Ishikawa (cell line): Measurements from ENCODE around the gene LRP5.

ENCODE experiments used
- CEBPB ChIP-seq: IDR thresholded peaks from 2 replicates; pipeline ENCODE4 v1.6.1; 2012
- CREB1 ChIP-seq: IDR thresholded peaks from 2 replicates; pipeline ENCODE4 v1.6.1; 2012; ENCODE audit warnings: low read depth
- EGR1 ChIP-seq: IDR thresholded peaks from 2 replicates; pipeline ENCODE4 v1.6.1; 2012
- EP300 ChIP-seq: IDR thresholded peaks from 2 replicates; pipeline ENCODE4 v1.6.1; 2012; ENCODE audit warnings: borderline replicate concordance
- FOXM1 ChIP-seq: IDR thresholded peaks from 2 replicates; pipeline ENCODE4 v1.6.1; 2012; ENCODE audit warnings: low read depth, borderline replicate concordance
- MAX ChIP-seq: IDR thresholded peaks from 2 replicates; pipeline ENCODE4 v1.6.1; 2012
- NFIC ChIP-seq: IDR thresholded peaks from 2 replicates; pipeline ENCODE4 v1.6.1; 2012
- RAD21 ChIP-seq: IDR thresholded peaks from 2 replicates; pipeline ENCODE4 v1.6.1; 2012; ENCODE audit warnings: low read depth
- TAF1 ChIP-seq: IDR thresholded peaks from 2 replicates; pipeline ENCODE4 v1.6.1; 2012; ENCODE audit warnings: low read depth, mild to moderate bottlenecking
- TCF12 ChIP-seq: IDR thresholded peaks from 2 replicates; pipeline ENCODE4 v1.6.1; 2012; ENCODE audit warnings: low read depth
- TEAD4 ChIP-seq: IDR thresholded peaks from 2 replicates; pipeline ENCODE4 v1.6.1; 2012
- USF1 ChIP-seq: IDR thresholded peaks from 2 replicates; pipeline ENCODE4 v1.6.1; 2012
- YY1 ChIP-seq: IDR thresholded peaks from 2 replicates; pipeline ENCODE4 v1.6.1; 2012; ENCODE audit warnings: low read depth
- ZBTB7A ChIP-seq: IDR thresholded peaks from 2 replicates; pipeline ENCODE4 v1.6.1; 2012; ENCODE audit warnings: low read depth
- TF ChIP-seq, protein P1 (sequence below): IDR thresholded peaks from 2 replicates; pipeline ENCODE4 v1.6.1; 2012; ENCODE audit warnings: low read depth, mild to moderate bottlenecking

The LRP5 gene

GRCh38 chr11:68335683-68336082, 23.3 kb downstream of the LRP5 start:
- TF ChIP-seq, protein P1, sequence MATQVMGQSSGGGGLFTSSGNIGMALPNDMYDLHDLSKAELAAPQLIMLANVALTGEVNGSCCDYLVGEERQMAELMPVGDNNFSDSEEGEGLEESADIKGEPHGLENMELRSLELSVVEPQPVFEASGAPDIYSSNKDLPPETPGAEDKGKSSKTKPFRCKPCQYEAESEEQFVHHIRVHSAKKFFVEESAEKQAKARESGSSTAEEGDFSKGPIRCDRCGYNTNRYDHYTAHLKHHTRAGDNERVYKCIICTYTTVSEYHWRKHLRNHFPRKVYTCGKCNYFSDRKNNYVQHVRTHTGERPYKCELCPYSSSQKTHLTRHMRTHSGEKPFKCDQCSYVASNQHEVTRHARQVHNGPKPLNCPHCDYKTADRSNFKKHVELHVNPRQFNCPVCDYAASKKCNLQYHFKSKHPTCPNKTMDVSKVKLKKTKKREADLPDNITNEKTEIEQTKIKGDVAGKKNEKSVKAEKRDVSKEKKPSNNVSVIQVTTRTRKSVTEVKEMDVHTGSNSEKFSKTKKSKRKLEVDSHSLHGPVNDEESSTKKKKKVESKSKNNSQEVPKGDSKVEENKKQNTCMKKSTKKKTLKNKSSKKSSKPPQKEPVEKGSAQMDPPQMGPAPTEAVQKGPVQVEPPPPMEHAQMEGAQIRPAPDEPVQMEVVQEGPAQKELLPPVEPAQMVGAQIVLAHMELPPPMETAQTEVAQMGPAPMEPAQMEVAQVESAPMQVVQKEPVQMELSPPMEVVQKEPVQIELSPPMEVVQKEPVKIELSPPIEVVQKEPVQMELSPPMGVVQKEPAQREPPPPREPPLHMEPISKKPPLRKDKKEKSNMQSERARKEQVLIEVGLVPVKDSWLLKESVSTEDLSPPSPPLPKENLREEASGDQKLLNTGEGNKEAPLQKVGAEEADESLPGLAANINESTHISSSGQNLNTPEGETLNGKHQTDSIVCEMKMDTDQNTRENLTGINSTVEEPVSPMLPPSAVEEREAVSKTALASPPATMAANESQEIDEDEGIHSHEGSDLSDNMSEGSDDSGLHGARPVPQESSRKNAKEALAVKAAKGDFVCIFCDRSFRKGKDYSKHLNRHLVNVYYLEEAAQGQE: no peak
- TF ChIP-seq MAX (no peak), NFIC (no peak), USF1 (no peak), EP300 (no peak), TEAD4 (no peak), TCF12 (no peak), RAD21 (no peak), ZBTB7A (no peak), YY1 (no peak), FOXM1 (no peak), CREB1 (no peak), CEBPB (no peak), TAF1 (no peak), EGR1 (no peak)

GRCh38 chr11:68336716-68337115, 24.3 kb downstream of the LRP5 start:
- no peak for TF ChIP-seq CREB1
- TF ChIP-seq RAD21: no peak
- TF ChIP-seq NFIC: no peak
- TF ChIP-seq, protein P1: no peak

DNA sequence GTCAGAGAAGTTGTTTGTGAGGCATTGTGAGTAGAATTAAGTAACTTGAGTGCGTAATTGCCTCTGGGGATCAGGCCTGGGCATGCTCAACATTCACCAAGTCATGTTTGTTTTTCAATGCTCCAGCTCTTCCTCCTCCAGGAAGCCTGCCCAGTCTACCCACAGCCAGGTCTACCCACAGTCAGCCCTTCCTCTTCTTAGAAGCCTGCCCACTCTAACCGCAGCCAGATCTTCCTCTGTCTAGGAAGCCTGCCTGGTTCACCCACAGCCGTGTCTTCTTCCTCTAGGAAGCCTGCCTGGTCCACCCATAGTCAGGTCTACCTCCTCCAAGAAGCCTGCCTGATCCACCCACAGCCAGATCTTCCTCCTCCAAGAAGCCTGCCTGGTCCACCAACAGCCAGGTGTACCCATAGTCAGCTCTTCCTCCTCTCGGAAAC, 25.0 kb downstream of the LRP5 start:
- TF ChIP-seq FOXM1 (no peak), NFIC (no peak), TEAD4 (no peak), MAX (no peak), CEBPB (no peak), EGR1 (no peak), ZBTB7A (no peak), USF1 (no peak), TCF12 (no peak), CREB1 (no peak), EP300 (no peak), TAF1 (no peak), RAD21 (no peak)
- TF ChIP-seq, protein P1: no peak

DNA sequence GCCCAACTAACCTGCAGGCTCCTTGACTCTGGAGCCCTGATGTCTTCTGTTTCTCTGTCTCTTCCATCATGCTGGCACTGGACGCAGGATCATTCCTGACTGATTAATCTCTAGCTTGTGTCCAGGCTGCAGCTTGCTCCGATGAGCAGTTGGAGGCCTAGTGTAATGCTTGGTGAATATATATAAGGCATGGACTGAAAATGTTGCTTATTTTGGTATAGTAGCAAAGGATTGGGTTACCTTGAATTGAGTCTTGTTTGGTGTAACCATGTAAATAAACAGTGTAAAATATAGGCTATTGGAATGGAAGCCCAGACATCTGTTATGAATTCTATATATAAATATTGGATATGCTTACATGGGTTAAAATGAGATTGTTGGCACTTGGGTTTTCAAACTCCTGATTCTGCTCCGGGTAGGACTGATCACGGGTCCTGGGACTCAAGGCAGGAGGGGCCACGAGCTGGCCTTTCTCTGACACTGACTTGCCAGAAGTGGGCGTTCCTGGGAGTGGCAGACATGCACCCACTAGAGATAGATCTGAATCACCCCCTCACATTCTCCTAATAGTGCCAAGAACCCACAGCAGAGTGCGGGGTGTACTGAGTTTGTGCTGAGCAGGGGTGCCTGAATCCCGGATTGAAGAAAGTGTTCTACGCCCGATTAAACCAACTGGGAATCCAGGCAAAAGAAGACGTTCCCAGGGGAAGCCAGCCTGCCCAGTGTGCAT, 25.8 kb downstream of the LRP5 start:
- TF ChIP-seq, protein P1: no peak
- TF ChIP-seq USF1 (no peak), EGR1 (no peak), EP300 (no peak), TAF1 (no peak), NFIC (no peak), FOXM1 (no peak), CEBPB (no peak), TEAD4 (no peak), RAD21 (no peak)
